Measurements from ENCODE around the gene CFTR.
"Not testable (repeated sequence)": the region's sequence is repeated elsewhere in the genome, so short reads cannot be mapped to it uniquely, and the experiment has no call there.

Gene CFTR

GRCh38 chr7:117698018-117698417 is 218.2 kb downstream of the CFTR start:
- DNase-seq = no peak

DNA sequence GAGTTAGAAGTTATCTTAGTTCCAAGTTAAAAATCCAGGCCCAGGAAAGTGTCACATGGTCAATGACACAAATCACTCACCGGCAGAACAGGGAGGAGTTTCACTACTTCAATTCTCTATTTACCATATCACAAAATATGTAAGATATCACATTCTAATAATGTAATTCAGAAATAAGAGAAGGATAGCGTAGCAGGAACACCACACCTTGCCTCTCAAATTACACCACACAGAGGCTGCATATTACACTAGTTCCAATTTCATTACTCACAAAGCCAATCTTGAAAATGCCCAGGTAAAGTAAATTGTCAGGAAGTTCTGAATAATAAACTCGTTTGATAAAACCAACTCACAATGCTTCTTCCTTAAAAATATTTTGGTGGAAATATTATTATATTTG is 224.2 kb downstream of the CFTR start:
- no peak for DNase-seq

DNA sequence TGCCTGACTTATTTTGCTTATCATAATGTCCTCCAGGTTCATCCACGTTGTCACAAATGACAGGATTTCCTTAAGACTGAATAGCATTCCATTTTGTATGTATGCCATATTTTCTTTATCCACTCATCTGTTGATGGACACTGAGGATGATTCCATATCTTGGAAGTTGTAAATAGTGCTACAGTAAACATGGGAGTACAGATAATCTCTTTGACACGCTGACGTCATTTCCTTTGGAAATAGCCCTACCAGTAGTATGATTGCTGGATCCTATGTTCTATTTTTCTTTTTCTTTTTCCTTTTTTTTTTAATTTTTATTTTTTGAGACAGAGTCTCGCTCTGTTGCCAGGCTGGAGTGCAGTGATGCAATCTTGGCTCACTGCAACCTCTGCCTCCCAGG is 225.8 kb downstream of the CFTR start:
- no peak for DNase-seq

DNA sequence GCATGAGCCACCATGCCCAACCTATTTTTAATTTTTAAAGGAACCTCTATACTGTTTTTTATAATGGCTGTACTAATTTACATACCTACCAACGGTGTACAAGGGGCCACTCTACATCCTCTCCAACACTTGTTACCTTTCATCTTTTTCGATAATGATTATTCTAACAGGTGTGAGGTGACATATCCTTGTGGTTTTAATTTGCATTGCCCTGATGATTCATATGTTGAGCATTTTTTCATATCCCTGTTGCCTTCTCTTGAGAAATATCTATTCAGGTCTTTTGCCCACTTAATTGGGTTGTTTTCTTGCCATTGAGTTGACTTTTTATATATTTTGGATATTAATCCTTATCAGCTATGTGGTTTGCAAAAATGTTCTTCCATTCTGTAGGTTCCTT is 226.4 kb downstream of the CFTR start:
- DNase-seq = no peak

GRCh38 chr7:117707080-117707479 is 227.3 kb downstream of the CFTR start:
- no peak for DNase-seq

- DNase-seq = not testable (repeated sequence)
Observed at GRCh38 chr7:117708173-117708572, 228.3 kb downstream of the CFTR start.

DNA sequence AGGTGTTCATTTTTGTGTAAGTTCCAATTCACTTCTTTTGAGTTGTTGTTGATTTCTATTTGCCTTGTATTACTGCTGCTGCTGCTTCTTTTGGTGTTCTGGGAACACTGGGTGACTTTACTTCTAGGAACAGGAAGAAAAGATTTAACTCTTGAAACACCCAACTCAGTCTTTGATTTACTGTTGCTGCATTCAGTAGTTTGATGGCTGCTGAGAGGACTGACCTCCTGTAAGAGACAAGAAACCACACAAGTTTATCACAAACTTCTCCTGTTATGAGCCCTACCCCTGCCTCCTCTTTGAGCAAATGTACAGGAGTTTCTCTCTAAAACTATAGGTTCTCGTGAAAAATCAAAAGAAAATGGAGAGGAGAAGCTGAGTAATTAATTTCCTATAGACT is 231.7 kb downstream of the CFTR start:
- no peak for DNase-seq

- DNase-seq = no peak
Observed at GRCh38 chr7:117715784-117716445, 236.1 kb downstream of the CFTR start.

DNA sequence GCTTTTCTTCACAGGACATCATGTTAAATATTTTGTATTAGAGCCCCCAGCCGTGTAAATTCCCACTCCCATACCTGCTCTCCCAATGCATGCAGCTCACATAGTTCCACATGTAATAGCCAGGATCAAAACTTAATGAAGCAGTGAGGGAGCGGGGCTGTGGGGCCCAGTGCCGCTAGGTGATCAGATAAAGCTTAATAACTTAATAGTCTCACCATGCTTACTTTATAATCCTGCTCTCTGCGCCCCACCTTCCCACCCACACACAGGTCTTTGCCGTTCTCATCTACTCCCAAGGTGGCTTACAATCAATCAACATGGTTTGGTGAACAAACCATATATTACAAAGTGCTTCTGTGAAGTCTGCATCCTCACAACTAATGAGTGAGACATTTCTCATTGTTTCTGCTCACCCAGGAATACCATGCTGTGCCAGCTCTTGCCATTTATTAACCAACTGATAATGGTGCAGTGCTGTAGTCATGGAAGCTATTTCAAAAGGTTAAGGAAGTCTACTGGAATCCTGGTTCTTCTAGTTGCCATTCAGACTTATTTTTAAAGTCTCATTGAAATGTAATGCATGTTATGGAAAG is 237.0 kb downstream of the CFTR start:
- no peak for DNase-seq

DNA sequence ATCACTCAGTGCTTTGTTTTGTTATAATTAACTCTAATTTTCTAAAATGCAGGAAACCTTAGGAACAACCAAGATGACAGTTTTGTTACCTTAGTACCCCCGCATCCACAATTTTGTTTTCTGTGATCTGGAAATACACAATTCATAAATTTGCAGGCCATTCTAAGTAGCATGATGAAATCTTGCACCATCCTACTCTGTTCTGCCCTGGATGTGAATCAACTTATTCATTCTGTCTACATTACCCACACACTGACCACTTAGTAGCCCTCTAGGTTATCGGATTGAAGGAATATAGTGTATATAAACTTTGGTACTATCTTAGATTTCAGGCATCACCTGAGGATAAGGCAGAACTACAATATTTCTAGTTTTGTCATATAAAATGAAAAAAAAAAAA is 237.5 kb downstream of the CFTR start:
- no peak for DNase-seq

All from SIG-M5 (cell line).